PC-9 (cell line): Measurements from ENCODE around the gene TBC1D14. TPM values are rescaled to one million over a fixed set of nuclear protein-coding genes. Genes with fewer than 3 reads are reported as not detected.
"Not testable (repeated sequence)": the region's sequence is repeated elsewhere in the genome, so short reads cannot be mapped to it uniquely, and the experiment has no call there.

Experiments
- BruUV-seq: library from RNA; stranded (reverse); fragments of 400-500 nt; replicated peaks from 2 replicates; lab custom pipeline; 2021; lab: Mats Ljungman, UMichigan
- CTCF ChIA-PET: fragments of 300-600 bp; sonication (Branson Sonifier 250); formaldehyde crosslinking; loops from one replicate; lab custom pipeline; 2022; ENCODE audit warnings: antibody characterized with exemption; lab: Charles Lee
- POLR2A ChIA-PET: fragments of 300-600 bp; sonication (Branson Sonifier 250); formaldehyde crosslinking; loops from one replicate; lab custom pipeline; 2022; ENCODE audit warnings: antibody characterized with exemption; ENCODE audit not compliant: unreplicated experiment; lab: Charles Lee
- DNase-seq, 2 experiments: peaks; one replicate each; pipeline versions ENCODE4 v3.0.0 to v3.0.0-alpha.2; 2015 to 2022; ENCODE audit warnings: mixed read lengths in 1 of 2
- H2AFZ ChIP-seq: fragments of 200-600 bp; sonication (generic); 2 replicates; pipeline ENCODE4 v1.8.1; 2017; ENCODE audit warnings: antibody characterized with exemption
- H3F3A ChIP-seq: fragments of 200-600 bp; sonication (generic); 2 replicates; pipeline ENCODE4 v1.8.1; 2017; ENCODE audit warnings: antibody characterized with exemption, mild to moderate bottlenecking, low read depth; ENCODE audit not compliant: insufficient read depth
- H3K27ac ChIP-seq: fragments of 200-600 bp; sonication (generic); 2 replicates; pipeline ENCODE4 v1.6.1; 2016; ENCODE audit warnings: mixed run types
- H3K27me3 ChIP-seq: fragments of 200-600 bp; sonication (generic); 2 replicates; pipeline ENCODE4 v1.6.1; 2016; ENCODE audit warnings: low read depth, mixed run types; ENCODE audit not compliant: insufficient read depth
- H3K36me3 ChIP-seq: fragments of 200-600 bp; sonication (generic); 2 replicates; pipeline ENCODE4 v1.6.1; 2016; ENCODE audit warnings: low read depth, mixed run types
- H3K4me1 ChIP-seq: fragments of 200-600 bp; sonication (generic); replicated peaks from 2 replicates; pipeline ENCODE4 v1.6.1; 2016; ENCODE audit warnings: mixed run types; ENCODE audit not compliant: insufficient read depth
- H3K4me2 ChIP-seq: fragments of 200-600 bp; sonication (generic); 2 replicates; pipeline ENCODE4 v1.6.1; 2017; ENCODE audit warnings: mixed run types
- H3K4me3 ChIP-seq: fragments of 200-600 bp; sonication (generic); 2 replicates; pipeline ENCODE4 v1.6.1; 2016; ENCODE audit warnings: mixed run types
- H3K79me2 ChIP-seq: fragments of 200-600 bp; sonication (generic); 2 replicates; pipeline ENCODE4 v1.6.1; 2017; ENCODE audit warnings: low read depth, mixed run types
- H3K9me2 ChIP-seq: fragments of 200-600 bp; sonication (generic); 2 replicates; pipeline ENCODE4 v1.8.1; 2017; ENCODE audit warnings: mild to moderate bottlenecking; ENCODE audit not compliant: insufficient read depth
- H3K9me3 ChIP-seq: fragments of 200-600 bp; sonication (generic); 2 replicates; pipeline ENCODE4 v1.8.1; 2016; ENCODE audit warnings: low read depth; ENCODE audit not compliant: insufficient read depth
- H4K20me1 ChIP-seq: fragments of 200-600 bp; sonication (generic); 2 replicates; pipeline ENCODE4 v1.8.1; 2017; ENCODE audit not compliant: insufficient read depth
- CTCF ChIP-seq: fragments of 200-600 bp; sonication (generic); conservative IDR thresholded peaks from 2 replicates; pipeline ENCODE4 v1.6.1; 2017; ENCODE audit warnings: mixed run types, antibody characterized with exemption, mild to moderate bottlenecking, moderate library complexity
- EZH2 ChIP-seq: fragments of 200-600 bp; sonication (generic); IDR thresholded peaks from 2 replicates; pipeline ENCODE4 v1.8.0; 2017; ENCODE audit warnings: antibody characterized with exemption, low read depth
- intact Hi-C: fragments of 100-400 bp; cut with micrococcal nuclease; formaldehyde crosslinking; loops from one replicate; pipeline ENCODE4 v1.10.0; 2022; ENCODE audit not compliant: unreplicated experiment
- total RNA-seq: library from RNA; stranded (reverse); gene quantifications from 2 replicates; pipeline ENCODE4 v1.2.3, GENCODE V29; 2021

Gene TBC1D14
- total RNA-seq, 1 experiment from 2014 or later: 46.2 TPM

- Histone ChIP-seq H3K4me3 (no peak overlapping the region), H3F3A (no peaks in the 10 kb centered on the region; the same call in 1 of the 2 replicates), H3K36me3 (no peaks in the 10 kb centered on the region), H3K27ac (no peak overlapping the region), H3K4me1 (no peaks in the 10 kb centered on the region), H3K9me3 (no peaks in the 10 kb centered on the region), H3K27me3 (no peaks in the 10 kb centered on the region), H4K20me1 (no peaks in the 10 kb centered on the region; the same call in 1 of the 2 replicates), H2AFZ (no peak overlapping the region), H3K79me2 (0 out of 2 replicates have a peak, but pooled peaks cover 4% of the 10 kb centered on the region), H3K9me2 (no peaks in the 10 kb centered on the region), H3K4me2 (no peak overlapping the region)
- ChIA-PET CTCF (no interaction called here), POLR2A (no interaction called here)
- no peak for DNase-seq
- BruUV-seq: no TSS peak
- intact Hi-C loops: no loop called here
- TF ChIP-seq EZH2 (no peak), CTCF (no peak)
These were observed 62.7 kb downstream of the TBC1D14 start for GRCh38 chr4:6972375-6972650.

GRCh38 chr4:6972911-6973310 is 63.3 kb downstream of the TBC1D14 start:
- CTCF ChIA-PET: no interaction called here
- H3K27me3 ChIP-seq: no peaks in the 10 kb centered on the region
- no peak overlapping the region for H3K4me2 ChIP-seq
- POLR2A ChIA-PET: interaction anchor here (0.5 kb wide), 1 partner anchor 29 kb away, joined by 4 read pairs; no protein-coding TSS in a partner anchor
- no peak for TF ChIP-seq CTCF
- TF ChIP-seq EZH2: no peak
- DNase-seq: no peak
- H3K4me1 ChIP-seq: no peaks in the 10 kb centered on the region
- no peaks in the 10 kb centered on the region; the same call in 1 of the 2 replicates for H3F3A ChIP-seq
- no peaks in the 10 kb centered on the region for H3K9me2 ChIP-seq
- H3K36me3 ChIP-seq: no peaks in the 10 kb centered on the region
- H4K20me1 ChIP-seq: no peaks in the 10 kb centered on the region; the same call in 1 of the 2 replicates
- intact Hi-C loops: no loop called here
- no TSS peak for BruUV-seq
- no peak overlapping the region for H2AFZ ChIP-seq
- no peak overlapping the region for H3K27ac ChIP-seq
- H3K4me3 ChIP-seq: no peak overlapping the region
- H3K9me3 ChIP-seq: no peaks in the 10 kb centered on the region
- H3K79me2 ChIP-seq: 0 out of 2 replicates have a peak, but pooled peaks cover 4% of the 10 kb centered on the region

- no TSS peak for BruUV-seq
- no peak overlapping the region for H3K27ac ChIP-seq
- H3K36me3 ChIP-seq: no peaks in the 10 kb centered on the region
- H3K4me3 ChIP-seq: no peak overlapping the region
- peak; percentile 88 for TF ChIP-seq CTCF
- no peak for TF ChIP-seq EZH2
- no peaks in the 10 kb centered on the region for H3K4me1 ChIP-seq
- ChIA-PET POLR2A (interaction anchor here (0.6 kb wide), 1 partner anchor 96 kb away, joined by 5 read pairs; no protein-coding TSS in a partner anchor), CTCF (interaction anchor here (0.5 to 1.6 kb wide), 5 partner anchors 13 to 177 kb away, joined by 3 to 9 read pairs (median 4); partner anchors contain the start of gene GRPEL1)
- H3K4me2 ChIP-seq: no peak overlapping the region
- no peaks in the 10 kb centered on the region for H3K9me3 ChIP-seq
- H3K27me3 ChIP-seq: no peaks in the 10 kb centered on the region
- no peaks in the 10 kb centered on the region; the same call in 1 of the 2 replicates for H3F3A ChIP-seq
- no peak overlapping the region for H2AFZ ChIP-seq
- intact Hi-C loops: loop anchor here (1.0 kb wide), 1 partner anchor 96 kb away; no protein-coding TSS in a partner anchor
- H4K20me1 ChIP-seq: no peaks in the 10 kb centered on the region; the same call in 1 of the 2 replicates
- no peaks in the 10 kb centered on the region for H3K9me2 ChIP-seq
- 0 out of 2 replicates have a peak, but pooled peaks cover 4% of the 10 kb centered on the region for H3K79me2 ChIP-seq
- DNase-seq: peak; percentile 62 to 72
These were observed 64.7 kb downstream of the TBC1D14 start for GRCh38 chr4:6974138-6974848.

- H3K79me2 ChIP-seq: not testable (repeated sequence)
These were observed 68.2 kb downstream of the TBC1D14 start for GRCh38 chr4:6977846-6978245.

More at GRCh38 chr4:6977846-6978245, 68.2 kb downstream of the TBC1D14 start:
- H3K9me2 ChIP-seq, POLR2A ChIA-PET, BruUV-seq, CTCF ChIA-PET, DNase-seq, H3K4me3 ChIP-seq, H3F3A ChIP-seq, H3K27ac ChIP-seq, intact Hi-C loops, H3K4me2 ChIP-seq, H3K27me3 ChIP-seq, H3K4me1 ChIP-seq, H3K9me3 ChIP-seq, H2AFZ ChIP-seq, H3K36me3 ChIP-seq, H4K20me1 ChIP-seq: not testable (repeated sequence)
